ENCODE results near the gene CNPY4.

The CNPY4 gene

GRCh38 chr7:100091411-100092181 is 27.8 kb upstream of the CNPY4 start:
- DNase-seq, result no peak

DNA sequence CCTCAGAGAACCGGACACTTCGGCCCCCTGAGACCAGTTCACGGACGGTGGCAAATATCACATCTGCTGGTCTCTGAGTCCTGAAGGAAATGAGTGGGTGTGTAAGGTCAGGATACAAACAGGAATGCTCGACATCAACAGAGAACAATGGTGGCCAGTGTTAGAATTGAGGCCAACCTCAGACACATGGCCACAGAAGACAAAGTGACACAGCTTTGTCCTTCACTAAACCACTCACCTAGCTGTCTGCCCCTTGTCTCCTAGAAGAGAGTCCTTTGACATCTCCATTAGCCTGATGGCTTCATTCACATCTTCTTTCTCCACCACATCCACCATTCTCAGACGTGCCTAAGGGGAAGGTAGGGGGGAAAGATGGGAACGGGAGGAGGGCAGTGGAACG is 26.4 kb upstream of the CNPY4 start:
- no peak for DNase-seq

GRCh38 chr7:100093498-100093897 is 25.9 kb upstream of the CNPY4 start:
- no peak for DNase-seq

DNA sequence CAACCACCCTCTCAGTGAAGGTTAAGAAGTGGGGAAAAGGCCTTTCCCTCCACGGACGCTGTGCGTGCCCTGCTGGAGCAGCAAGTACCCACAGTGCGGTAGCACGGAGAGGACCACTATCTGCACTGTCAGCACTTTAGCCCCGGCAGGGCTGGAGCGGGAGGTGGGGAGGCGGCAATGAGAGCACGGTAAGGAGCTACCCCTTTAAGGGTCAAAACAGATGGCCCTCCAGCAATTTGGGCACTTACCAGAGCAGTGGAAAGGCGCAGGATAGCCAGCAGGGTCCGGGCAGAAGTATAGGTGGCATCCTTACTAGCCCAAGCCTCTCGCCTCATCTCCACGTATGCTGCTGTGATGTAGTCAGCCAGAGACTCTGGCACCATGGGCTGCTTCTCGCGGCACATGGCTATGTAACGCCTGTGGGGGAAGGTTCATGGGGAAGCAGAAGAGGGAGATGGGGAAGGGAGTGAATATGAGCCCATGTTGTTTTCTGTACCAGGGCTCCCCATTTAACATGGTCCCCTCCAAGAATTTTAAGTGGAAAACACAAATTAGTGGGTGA is 25.4 kb upstream of the CNPY4 start:
- no peak for DNase-seq

- DNase-seq, result no peak
Measured at GRCh38 chr7:100095289-100095688, 24.1 kb upstream of the CNPY4 start.

DNA sequence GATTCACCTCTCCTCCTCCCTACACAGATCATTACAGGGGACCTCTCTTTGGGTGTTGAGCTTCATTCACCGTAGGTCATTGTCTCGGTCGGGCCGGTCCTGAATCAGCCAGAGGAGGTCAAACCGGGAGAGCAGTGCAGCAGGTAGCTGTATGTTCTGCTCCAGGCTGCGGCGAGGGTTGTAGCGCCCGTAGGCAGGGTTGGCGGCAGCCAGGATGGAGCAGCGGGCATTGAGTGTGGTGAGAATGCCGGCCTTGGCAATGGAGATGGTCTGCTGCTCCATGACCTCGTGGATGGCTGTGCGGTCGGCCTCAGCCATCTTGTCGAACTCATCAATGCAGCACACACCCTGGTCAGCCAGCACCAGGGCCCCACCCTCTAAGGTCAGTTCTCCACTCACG is 23.7 kb upstream of the CNPY4 start:
- DNase-seq, result no peak

DNA sequence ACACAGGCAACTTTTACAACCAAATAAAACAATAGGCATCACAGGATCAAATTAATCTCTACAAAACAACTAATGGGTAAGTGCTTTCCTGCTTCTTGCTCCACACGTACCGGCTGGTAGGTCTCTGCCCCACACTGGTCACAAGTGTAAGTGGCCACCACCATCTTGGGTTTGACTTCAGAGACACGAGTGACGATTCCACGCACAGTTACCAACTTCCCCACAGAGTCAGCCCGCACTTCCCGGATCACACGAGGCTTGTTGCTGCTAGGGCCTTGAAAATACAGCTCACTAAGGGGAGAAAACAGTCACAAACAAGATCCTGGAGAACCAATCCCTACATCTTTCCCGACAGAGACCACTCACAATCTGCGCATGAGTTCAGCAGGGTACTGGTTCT is 20.5 kb upstream of the CNPY4 start:
- no peak for DNase-seq

GRCh38 chr7:100099452-100099851 is 20.0 kb upstream of the CNPY4 start:
- DNase-seq, result no peak

- peak; percentile 97 for DNase-seq
Measured at GRCh38 chr7:100100420-100101015, 18.9 kb upstream of the CNPY4 start.

- peak; percentile 99 for DNase-seq
Measured at GRCh38 chr7:100101016-100101862, 18.2 kb upstream of the CNPY4 start, which contains the start of the genes AP4M1 and MCM7. Gene AP4M1 (plus strand): TSS chr7:100101643. CDS start chr7:100101715, 72 bp downstream. Gene MCM7 (minus strand): TSS chr7:100101397. CDS start chr7:100101294, 103 bp downstream.

DNA sequence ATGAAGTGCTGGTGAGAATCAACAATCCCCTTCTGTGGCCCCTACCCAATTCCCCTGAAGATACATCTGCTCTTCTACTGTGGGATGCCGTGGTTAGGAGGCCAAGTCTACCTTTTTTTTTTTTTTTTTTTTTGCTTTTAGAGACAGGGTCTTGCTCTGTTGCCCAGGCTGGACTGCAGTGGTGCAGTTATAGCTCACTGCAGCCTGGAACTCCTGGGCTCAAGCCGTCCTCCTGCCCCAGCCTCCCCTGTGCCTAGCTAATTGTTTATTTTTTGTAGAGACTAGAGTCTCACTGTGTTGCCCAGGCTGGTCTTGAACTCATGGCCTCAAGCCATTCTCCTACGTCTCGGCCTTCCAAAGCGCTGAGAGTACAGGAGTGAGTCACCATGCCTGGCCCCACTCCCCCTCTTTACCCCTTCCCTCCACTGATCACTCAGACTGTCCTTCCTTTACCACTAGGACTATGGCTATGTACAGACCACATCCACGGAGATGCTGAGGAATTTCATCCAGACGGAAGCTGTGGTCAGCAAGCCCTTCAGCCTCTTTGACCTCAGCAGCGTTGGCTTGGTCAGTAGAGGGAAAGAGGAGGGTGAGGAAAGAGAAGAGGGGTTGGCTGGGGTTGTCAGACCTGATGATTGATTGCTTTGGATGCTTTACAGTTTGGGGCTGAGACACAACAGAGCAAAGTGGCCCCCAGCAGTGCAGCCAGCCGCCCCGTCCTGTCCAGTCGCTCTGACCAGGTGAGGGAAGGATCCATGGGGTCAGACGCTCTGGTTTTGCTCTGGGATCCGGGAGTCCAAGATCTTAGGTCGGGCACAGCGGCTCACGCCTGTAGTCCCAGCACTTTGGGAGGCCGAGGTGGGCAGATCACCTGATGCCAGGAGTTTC is 16.2 kb upstream of the CNPY4 start:
- DNase-seq, result no peak

DNA sequence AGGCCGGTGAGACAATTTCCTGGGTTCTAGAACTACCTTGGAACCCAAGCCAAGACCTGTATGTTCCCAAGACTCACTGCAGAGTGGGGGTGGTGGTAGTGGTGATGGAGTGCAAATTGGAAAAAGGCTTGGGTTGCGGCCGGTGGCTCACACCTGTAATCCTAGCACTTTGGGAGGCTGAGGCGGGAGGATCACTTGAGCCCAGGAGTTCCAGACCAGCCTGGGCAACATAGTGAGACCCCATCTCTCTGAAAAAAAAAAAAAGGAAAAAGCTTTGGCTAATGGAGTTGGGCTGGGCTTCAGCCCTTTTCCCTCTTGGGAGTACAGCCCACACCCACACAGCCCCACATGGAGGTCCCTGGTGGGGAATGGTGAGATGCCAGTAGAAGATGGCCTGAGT is 13.9 kb upstream of the CNPY4 start:
- no peak for DNase-seq

DNA sequence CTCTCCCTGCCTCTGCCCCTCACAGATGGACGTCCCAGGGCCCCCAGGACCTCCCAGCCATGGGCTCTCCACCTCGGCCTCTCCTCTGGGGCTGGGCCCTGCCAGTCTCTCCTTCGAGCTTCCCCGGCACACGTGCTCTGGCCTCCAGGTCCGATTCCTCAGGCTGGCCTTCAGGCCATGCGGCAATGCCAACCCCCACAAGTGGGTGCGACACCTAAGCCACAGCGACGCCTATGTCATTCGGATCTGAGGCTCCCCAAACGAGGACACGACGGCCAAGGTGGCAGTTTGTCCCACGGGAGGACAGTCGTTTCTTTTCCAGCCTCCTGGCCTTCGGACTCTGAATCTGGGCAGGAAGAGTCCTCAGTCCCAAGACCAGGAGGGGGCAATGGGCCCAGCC is 12.8 kb upstream of the CNPY4 start:
- DNase-seq, result no peak

GRCh38 chr7:100107125-100107737 is 12.2 kb upstream of the CNPY4 start:
- DNase-seq, result no peak

DNA sequence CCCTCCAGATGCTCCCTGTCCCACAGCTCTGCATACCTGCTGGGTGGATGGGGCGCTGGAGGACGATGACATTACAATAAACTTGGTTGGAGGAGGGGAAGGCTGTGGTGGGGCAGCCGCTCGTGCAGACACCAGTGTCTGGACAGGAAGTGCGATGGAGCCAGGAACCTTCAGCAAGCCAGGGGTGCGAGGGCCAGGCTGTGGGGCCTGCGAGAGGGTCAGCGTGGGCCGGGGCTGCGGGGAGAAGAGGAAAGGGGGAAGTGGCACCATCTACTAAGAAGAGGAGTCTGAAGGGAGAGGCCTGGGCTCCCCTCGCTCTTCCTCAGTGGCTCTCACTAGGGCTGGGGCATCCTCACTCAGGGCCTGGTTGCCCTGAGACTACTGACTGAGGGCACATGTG is 11.5 kb upstream of the CNPY4 start:
- no peak for DNase-seq

DNA sequence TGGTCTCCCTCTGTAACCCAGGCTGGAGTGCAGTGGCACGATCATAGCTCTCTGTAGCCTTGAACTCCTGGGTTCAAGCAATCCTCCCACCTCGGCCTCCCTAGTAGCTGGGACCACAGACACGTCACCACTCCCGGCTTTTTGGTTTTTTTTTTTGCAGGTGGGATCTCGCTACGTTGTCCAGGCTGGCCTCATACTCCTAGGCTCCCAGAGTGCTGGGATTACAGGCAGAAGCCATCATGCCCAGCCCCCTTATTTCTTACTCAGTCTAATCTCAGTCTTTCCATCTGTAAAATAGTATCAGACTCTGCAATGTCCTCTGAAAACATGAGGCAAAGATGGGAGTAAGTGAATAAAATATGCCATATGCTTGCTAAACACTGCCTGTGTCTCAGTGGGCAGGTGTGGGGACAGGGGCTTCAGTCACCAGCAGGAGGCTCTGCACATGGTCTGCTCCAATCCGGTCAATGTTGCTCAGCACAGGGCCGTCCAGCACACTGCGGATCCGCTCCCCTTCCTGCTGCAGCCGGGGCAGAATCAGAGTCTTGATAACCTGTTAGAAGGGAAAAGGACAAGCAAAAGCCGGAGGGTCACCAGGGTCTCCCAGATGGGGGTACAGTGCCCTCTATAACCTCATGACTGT is 9.8 kb upstream of the CNPY4 start:
- DNase-seq, result no peak

DNA sequence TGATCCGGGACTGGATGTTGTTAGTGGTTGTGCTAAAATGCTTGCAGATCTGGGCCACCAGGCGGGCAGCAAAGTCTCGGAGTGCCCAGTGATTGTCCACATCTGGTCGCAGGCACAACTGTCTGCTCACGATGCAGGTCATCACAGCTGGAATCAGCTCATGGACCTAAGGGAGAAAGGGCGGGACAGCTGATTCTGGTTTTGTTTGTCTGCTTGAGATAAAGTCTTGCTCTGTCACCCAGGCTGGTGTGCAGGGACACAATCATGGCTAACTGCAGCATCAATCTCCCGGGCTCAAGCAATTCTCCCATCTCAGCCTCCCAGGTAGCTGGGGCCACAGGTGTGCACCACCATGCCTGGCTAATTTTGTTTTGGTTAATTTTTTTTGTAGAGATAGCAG is 8.3 kb upstream of the CNPY4 start:
- no peak for DNase-seq

- no peak for DNase-seq
Measured at GRCh38 chr7:100111914-100112313, 7.5 kb upstream of the CNPY4 start.

DNA sequence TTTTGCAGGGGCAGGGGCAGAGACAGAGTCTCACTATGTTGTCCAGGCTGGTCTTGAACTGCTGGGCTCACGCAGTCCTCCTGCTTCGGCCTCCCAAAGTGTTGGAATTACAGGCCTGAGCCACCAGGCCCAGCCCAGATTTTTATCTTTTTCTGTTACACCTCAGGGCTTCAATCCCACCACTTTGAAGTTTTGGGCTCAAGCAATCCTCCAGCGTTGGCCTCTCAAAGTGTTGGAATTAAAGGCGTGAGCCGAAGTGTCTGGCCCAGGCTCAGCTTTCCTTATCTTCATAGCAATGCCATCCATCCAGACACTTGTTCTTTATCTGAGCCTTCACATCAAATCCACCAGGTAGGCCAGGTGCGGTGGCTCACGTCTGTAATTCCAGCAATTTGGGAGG is 4.4 kb upstream of the CNPY4 start:
- no peak for DNase-seq

DNA sequence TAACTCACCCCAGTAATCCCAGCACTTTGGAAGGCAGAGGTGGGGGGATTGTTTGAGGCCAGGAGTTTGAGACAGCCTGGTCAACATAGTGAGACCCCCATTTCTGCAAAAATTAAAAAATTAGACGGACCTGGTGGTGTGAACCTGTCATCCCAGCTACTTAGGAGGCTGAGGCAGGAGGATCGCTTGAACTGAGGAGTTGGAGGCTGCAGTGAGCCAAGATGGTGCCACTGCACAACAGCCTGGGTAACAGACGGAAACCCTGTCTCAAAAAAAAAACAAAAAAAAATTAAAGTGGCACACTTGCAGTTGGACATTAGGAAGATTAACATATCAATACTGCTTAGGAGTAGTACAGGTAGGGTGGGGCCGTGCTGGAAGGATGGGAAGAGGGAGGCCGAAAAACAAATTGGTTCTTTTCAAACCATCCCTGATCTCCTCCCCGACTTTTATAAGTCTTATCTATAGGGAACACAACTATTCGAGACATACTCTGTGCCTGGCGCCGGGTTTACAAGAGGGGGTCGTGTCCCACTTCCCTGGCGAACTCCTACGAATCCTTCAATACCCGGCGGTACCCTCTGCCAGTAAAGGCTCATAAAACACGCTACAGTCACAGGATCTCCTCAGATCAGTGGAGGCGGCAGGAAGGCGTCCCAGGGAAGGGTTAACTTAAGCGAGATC is 904 bp upstream of the CNPY4 start:
- no peak for DNase-seq
